Measurements from ENCODE around the gene IFT88. TPM values are rescaled to one million over a fixed set of nuclear protein-coding genes. Genes with fewer than 3 reads are reported as not detected.

IFT88 gene
- total and polyA plus RNA-seq, 2 donors (not counting 1 experiment from before 2014, with no cell fraction given), result 9.3 to 17.5 TPM

DNA sequence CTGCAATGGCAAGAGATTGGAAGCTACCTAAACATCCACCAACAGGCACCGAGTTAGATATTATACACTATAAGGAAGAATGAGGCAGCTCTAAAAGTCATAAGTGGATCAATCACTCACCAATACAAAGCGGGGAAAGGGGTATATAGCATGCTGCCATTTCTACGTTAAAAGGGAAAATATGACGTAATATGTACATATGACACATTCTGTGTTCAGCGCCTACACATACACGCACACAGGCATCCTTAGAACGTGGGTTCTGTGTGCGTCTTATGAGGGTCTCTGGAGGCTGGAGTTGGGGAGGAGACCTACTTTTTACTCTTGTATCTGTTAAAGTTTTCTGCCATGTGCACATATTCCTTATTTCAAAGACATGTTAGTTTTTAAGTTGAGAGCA, 142.4 kb downstream of the IFT88 start:
- H3K9ac ChIP-seq (ENCODE audit: insufficient read depth, low read length), result no peak overlapping the region

DNA sequence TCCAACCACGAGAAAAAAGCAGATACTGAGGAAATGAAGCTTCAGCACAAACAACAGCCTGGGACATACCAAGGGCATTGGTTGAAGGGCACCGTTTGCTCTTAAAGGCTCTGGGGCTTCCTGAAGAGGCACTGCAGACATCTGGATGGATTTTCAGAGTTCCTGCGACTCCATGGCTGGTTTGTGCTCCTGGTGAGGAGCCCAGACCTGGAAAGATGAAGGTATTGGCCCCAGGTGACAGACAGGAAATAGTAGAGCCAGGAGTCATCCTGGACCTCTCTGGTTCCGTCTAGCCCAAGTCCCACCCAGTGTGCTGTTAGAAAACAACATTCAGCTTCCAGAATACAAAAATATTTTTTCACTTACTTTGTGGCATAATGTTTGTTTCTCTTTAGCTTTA, 142.8 kb downstream of the IFT88 start:
- DNase-seq (ENCODE audit: low read depth in 2 of 2), result no peak
- Histone ChIP-seq H3K27me3 (ENCODE audit: control insufficient read depth, insufficient read depth, low read length) (no peaks in the 10 kb centered on the region), H3K79me2 (ENCODE audit: control insufficient read depth, insufficient read depth, low read length) (no peaks in the 10 kb centered on the region), H3K27ac (ENCODE audit: insufficient read depth, low read length) (no peak overlapping the region), H3K36me3 (ENCODE audit: control insufficient read depth, insufficient read depth, low read length) (no peaks in the 10 kb centered on the region), H3K9me3 (ENCODE audit: control insufficient read depth, insufficient read depth, low read depth, low read length) (no peaks in the 10 kb centered on the region), H3K9ac (ENCODE audit: insufficient read depth, low read length) (no peak overlapping the region), H3K4me1 (ENCODE audit: control insufficient read depth, extremely low read depth, insufficient read depth, low read length) (peaks cover 9% of the 10 kb centered on the region), H2AFZ (ENCODE audit: low read length) (no peak overlapping the region), H3K4me3 (replicated peaks in 1 of 4; ENCODE audit: control extremely low read depth in 1 of 4, insufficient read depth in 1 of 4, low read depth in 3 of 4, low read length in 4 of 4) (no peak overlapping the region), H3K4me2 (ENCODE audit: extremely low read depth, insufficient read depth, low read length) (no peak overlapping the region), H4K20me1 (ENCODE audit: control insufficient read depth, extremely low read depth, insufficient read depth, low read length) (no peaks in the 10 kb centered on the region)
- no peak for TF ChIP-seq EZH2 (IDR thresholded peaks at IDR 0.05; ENCODE audit: low read length, missing control alignments)
- TF ChIP-seq, protein P1, sequence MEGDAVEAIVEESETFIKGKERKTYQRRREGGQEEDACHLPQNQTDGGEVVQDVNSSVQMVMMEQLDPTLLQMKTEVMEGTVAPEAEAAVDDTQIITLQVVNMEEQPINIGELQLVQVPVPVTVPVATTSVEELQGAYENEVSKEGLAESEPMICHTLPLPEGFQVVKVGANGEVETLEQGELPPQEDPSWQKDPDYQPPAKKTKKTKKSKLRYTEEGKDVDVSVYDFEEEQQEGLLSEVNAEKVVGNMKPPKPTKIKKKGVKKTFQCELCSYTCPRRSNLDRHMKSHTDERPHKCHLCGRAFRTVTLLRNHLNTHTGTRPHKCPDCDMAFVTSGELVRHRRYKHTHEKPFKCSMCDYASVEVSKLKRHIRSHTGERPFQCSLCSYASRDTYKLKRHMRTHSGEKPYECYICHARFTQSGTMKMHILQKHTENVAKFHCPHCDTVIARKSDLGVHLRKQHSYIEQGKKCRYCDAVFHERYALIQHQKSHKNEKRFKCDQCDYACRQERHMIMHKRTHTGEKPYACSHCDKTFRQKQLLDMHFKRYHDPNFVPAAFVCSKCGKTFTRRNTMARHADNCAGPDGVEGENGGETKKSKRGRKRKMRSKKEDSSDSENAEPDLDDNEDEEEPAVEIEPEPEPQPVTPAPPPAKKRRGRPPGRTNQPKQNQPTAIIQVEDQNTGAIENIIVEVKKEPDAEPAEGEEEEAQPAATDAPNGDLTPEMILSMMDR (conservative IDR thresholded peaks at IDR 0.05 in 1 of 2, IDR thresholded peaks at IDR 0.05 in 1 of 2; ENCODE audit: low read depth in 1 of 2, low read length in 2 of 2), result no peak

More for the DNA sequence above, 142.4 kb downstream of the IFT88 start:
- no peak overlapping the region for H3K4me2 ChIP-seq (ENCODE audit: extremely low read depth, insufficient read depth, low read length)
- H3K79me2 ChIP-seq (ENCODE audit: control insufficient read depth, insufficient read depth, low read length), result no peaks in the 10 kb centered on the region
- no peaks in the 10 kb centered on the region for H4K20me1 ChIP-seq (ENCODE audit: control insufficient read depth, extremely low read depth, insufficient read depth, low read length)
- no peaks in the 10 kb centered on the region for H3K9me3 ChIP-seq (ENCODE audit: control insufficient read depth, insufficient read depth, low read depth, low read length)
- no peak overlapping the region for H3K4me3 ChIP-seq (replicated peaks in 1 of 4; ENCODE audit: control extremely low read depth in 1 of 4, insufficient read depth in 1 of 4, low read depth in 3 of 4, low read length in 4 of 4)
- H3K27me3 ChIP-seq (ENCODE audit: control insufficient read depth, insufficient read depth, low read length), result no peaks in the 10 kb centered on the region
- H3K36me3 ChIP-seq (ENCODE audit: control insufficient read depth, insufficient read depth, low read length), result no peaks in the 10 kb centered on the region
- no peak for DNase-seq (ENCODE audit: low read depth in 2 of 2)
- no peak overlapping the region for H3K27ac ChIP-seq (ENCODE audit: insufficient read depth, low read length)
- peaks cover 8% of the 10 kb centered on the region for H3K4me1 ChIP-seq (ENCODE audit: control insufficient read depth, extremely low read depth, insufficient read depth, low read length)
- TF ChIP-seq, protein P1 (conservative IDR thresholded peaks at IDR 0.05 in 1 of 2, IDR thresholded peaks at IDR 0.05 in 1 of 2; ENCODE audit: low read depth in 1 of 2, low read length in 2 of 2), result no peak
- TF ChIP-seq EZH2 (IDR thresholded peaks at IDR 0.05; ENCODE audit: low read length, missing control alignments), result no peak
- no peak overlapping the region for H2AFZ ChIP-seq (ENCODE audit: low read length)

DNA sequence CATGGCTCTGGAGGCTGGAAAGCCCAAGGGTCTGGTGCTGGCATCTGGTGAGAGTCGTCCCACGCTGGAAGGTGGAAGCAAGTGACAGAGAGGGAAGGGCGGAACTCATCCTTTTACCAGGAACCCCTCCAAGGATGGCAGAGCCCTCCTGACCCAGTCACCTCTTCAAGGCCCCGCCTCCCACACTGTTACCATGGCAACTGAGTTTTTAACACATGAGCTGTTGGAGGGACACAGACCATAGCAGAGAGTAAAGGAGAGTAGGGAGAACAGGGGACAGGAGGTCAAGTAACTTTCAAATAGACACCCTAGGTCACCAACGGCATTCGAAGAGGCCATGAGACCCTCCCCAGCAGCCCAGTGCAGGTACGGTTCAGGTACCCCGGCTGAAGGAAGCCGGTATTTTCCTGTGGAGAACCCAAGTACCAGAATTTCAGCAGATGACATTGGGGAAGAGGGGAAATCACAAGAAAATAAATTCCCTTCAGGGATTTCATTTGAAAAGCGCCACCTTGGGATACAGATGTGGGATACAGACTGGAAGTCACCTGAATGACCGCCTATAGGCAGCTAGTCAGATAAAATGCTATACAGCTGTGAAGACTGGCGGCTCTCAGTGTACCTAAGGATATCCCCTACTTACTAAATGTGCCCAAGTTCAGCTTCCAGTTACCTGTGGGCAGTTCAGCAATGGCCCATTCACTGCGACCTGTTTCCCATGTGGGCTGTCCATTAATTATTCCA, 144.5 kb downstream of the IFT88 start:
- Histone ChIP-seq H3K9ac (ENCODE audit: insufficient read depth, low read length) (no peak overlapping the region), H3K4me3 (replicated peaks in 1 of 4; ENCODE audit: control extremely low read depth in 1 of 4, insufficient read depth in 1 of 4, low read depth in 3 of 4, low read length in 4 of 4) (no peak overlapping the region), H3K36me3 (ENCODE audit: control insufficient read depth, insufficient read depth, low read length) (no peaks in the 10 kb centered on the region), H3K9me3 (ENCODE audit: control insufficient read depth, insufficient read depth, low read depth, low read length) (no peaks in the 10 kb centered on the region), H3K27me3 (ENCODE audit: control insufficient read depth, insufficient read depth, low read length) (no peaks in the 10 kb centered on the region), H4K20me1 (ENCODE audit: control insufficient read depth, extremely low read depth, insufficient read depth, low read length) (no peaks in the 10 kb centered on the region), H3K27ac (ENCODE audit: insufficient read depth, low read length) (no peak overlapping the region), H2AFZ (ENCODE audit: low read length) (no peak overlapping the region), H3K4me1 (ENCODE audit: control insufficient read depth, extremely low read depth, insufficient read depth, low read length) (peaks cover 9% of the 10 kb centered on the region), H3K79me2 (ENCODE audit: control insufficient read depth, insufficient read depth, low read length) (no peaks in the 10 kb centered on the region), H3K4me2 (ENCODE audit: extremely low read depth, insufficient read depth, low read length) (no peak overlapping the region)
- no peak for DNase-seq (ENCODE audit: low read depth in 2 of 2)
- TF ChIP-seq EZH2 (IDR thresholded peaks at IDR 0.05; ENCODE audit: low read length, missing control alignments), result no peak
- TF ChIP-seq, protein P1 (conservative IDR thresholded peaks at IDR 0.05 in 1 of 2, IDR thresholded peaks at IDR 0.05 in 1 of 2; ENCODE audit: low read depth in 1 of 2, low read length in 2 of 2), result peak in 1 of 2 donors; percentile 27

Measured in fibroblast of lung (primary cell).